Cardiac fibroblast (primary cell): ENCODE results near the gene KANSL1.

ENCODE experiments used
- DNase-seq, 2 donors: peaks; one replicate each; pipeline versions ENCODE4 v3.0.0 to v3.0.0-alpha.2; 2010; ENCODE audit warnings: low read depth in 2 of 2
- H3K4me3 ChIP-seq, 2 donors: replicated peaks in 1 of 2; 1 replicate in 1 of 2; 2 replicates in 1 of 2; pipeline ENCODE4 v1.5.1; 2011; ENCODE audit warnings: low read depth in 2 of 2, low read length in 2 of 2, mild to moderate bottlenecking in 2 of 2, moderate library complexity in 1 of 2
- CTCF ChIP-seq: IDR thresholded peaks from one replicate; pipeline ENCODE4 v1.5.1; 2011; ENCODE audit warnings: low read depth, mild to moderate bottlenecking, low read length, inconsistent platforms

The KANSL1 gene

GRCh38 chr17:46147296-46147695 is 45.9 kb downstream of the KANSL1 start:
- no peak for DNase-seq
- H3K4me3 ChIP-seq = no peak overlapping the region

GRCh38 chr17:46144246-46144645 is 49.0 kb downstream of the KANSL1 start:
- no peak for TF ChIP-seq CTCF
- no peak for DNase-seq
- H3K4me3 ChIP-seq = no peak overlapping the region

More at GRCh38 chr17:46147296-46147695, 45.9 kb downstream of the KANSL1 start:
- no peak for TF ChIP-seq CTCF

- no peak overlapping the region for H3K4me3 ChIP-seq
- TF ChIP-seq CTCF = no peak
- DNase-seq = no peak
Measured at GRCh38 chr17:46143827-46144236, 49.4 kb downstream of the KANSL1 start.

GRCh38 chr17:46141645-46142044 is 51.6 kb downstream of the KANSL1 start:
- no peak for TF ChIP-seq CTCF
- no peak overlapping the region for H3K4me3 ChIP-seq
- no peak for DNase-seq

GRCh38 chr17:46140645-46141197 is 52.5 kb downstream of the KANSL1 start:
- H3K4me3 ChIP-seq = no peak overlapping the region
- DNase-seq = no peak
- no peak for TF ChIP-seq CTCF

- DNase-seq = no peak
- H3K4me3 ChIP-seq = no peak overlapping the region
- TF ChIP-seq CTCF = no peak
Measured at GRCh38 chr17:46139432-46140210, 53.6 kb downstream of the KANSL1 start.
